OCI-LY7 (cell line): ENCODE measurements around the gene MAPK6. TPM values are rescaled to one million over a fixed set of nuclear protein-coding genes. Genes with fewer than 3 reads are reported as not detected.
"Not testable (repeated sequence)": the region's sequence is repeated elsewhere in the genome, so short reads cannot be mapped to it uniquely, and the experiment has no call there.

Source experiments
- BruUV-seq: library from RNA; stranded (reverse); fragments of 400-500 nt; replicated peaks from 2 replicates; lab custom pipeline; 2021; lab: Mats Ljungman, UMichigan
- CTCF ChIA-PET: fragments of 300-600 bp; sonication (Branson Sonifier 250); formaldehyde crosslinking; loops from one replicate; lab custom pipeline; 2022; ENCODE audit warnings: antibody characterized with exemption; ENCODE audit not compliant: unreplicated experiment; lab: Charles Lee
- POLR2A ChIA-PET: fragments of 300-600 bp; sonication (Branson Sonifier 250); formaldehyde crosslinking; loops from one replicate; lab custom pipeline; 2022; ENCODE audit warnings: antibody characterized with exemption; lab: Charles Lee
- DNase-seq: peaks from one replicate; pipeline ENCODE4 v3.0.0-alpha.2; 2015; ENCODE audit warnings: low spot score
- H2AFZ ChIP-seq: fragments of 200-600 bp; sonication (generic), shearing (Covaris generic); 2 replicates; pipeline ENCODE4 v1.6.1; 2014; ENCODE audit warnings: mild to moderate bottlenecking, antibody characterized with exemption, low read length, moderate library complexity
- H3K27ac ChIP-seq: fragments of 200-600 bp; sonication (generic); 2 replicates; pipeline ENCODE4 v1.5.1; 2014; ENCODE audit warnings: mixed run types, low read depth, mild to moderate bottlenecking, moderate library complexity, low read length, inconsistent platforms; ENCODE audit not compliant: poor library complexity, severe bottlenecking
- H3K36me3 ChIP-seq: fragments of 200-600 bp; sonication (generic); 2 replicates; pipeline ENCODE4 v1.6.1; 2014; ENCODE audit warnings: mild to moderate bottlenecking, antibody characterized with exemption, low read length, moderate library complexity, mixed read lengths; ENCODE audit not compliant: insufficient read depth
- H3K4me1 ChIP-seq: fragments of 200-600 bp; sonication (generic); 2 replicates; pipeline ENCODE4 v1.5.1; 2014; ENCODE audit warnings: mild to moderate bottlenecking, low read length; ENCODE audit not compliant: insufficient read depth, poor library complexity, severe bottlenecking
- H3K4me2 ChIP-seq: fragments of 200-600 bp; sonication (generic); 2 replicates; pipeline ENCODE4 v1.6.1; 2014; ENCODE audit warnings: mild to moderate bottlenecking, low read length
- H3K4me3 ChIP-seq: fragments of 200-600 bp; sonication (generic); 2 replicates; pipeline ENCODE4 v1.5.1; 2014; ENCODE audit warnings: mild to moderate bottlenecking, low read depth, low read length; ENCODE audit not compliant: poor library complexity, severe bottlenecking
- H3K79me2 ChIP-seq: fragments of 200-600 bp; sonication (generic); 2 replicates; pipeline ENCODE4 v1.6.1; 2016; ENCODE audit warnings: low read depth, mild to moderate bottlenecking, low read length, moderate library complexity, mixed read lengths; ENCODE audit not compliant: insufficient read depth
- H3K9me2 ChIP-seq: fragments of 200-600 bp; sonication (generic); 2 replicates; pipeline ENCODE4 v1.6.1; 2016; ENCODE audit warnings: mild to moderate bottlenecking, low read length, mixed read lengths; ENCODE audit not compliant: insufficient read depth
- H3K9me3 ChIP-seq: fragments of 200-600 bp; sonication (generic); 2 replicates; pipeline ENCODE4 v1.6.1; 2014; ENCODE audit warnings: mild to moderate bottlenecking, mixed run types, low read length, mixed read lengths
- H4K20me1 ChIP-seq: fragments of 200-600 bp; sonication (generic); 2 replicates; pipeline ENCODE4 v1.6.1; 2014; ENCODE audit warnings: mild to moderate bottlenecking, antibody characterized with exemption, low read length, moderate library complexity, mixed read lengths; ENCODE audit not compliant: insufficient read depth
- EZH2phosphoT487 ChIP-seq: fragments of 200-600 bp; sonication (generic); IDR thresholded peaks from 2 replicates; pipeline ENCODE4 v1.6.1; 2018; ENCODE audit warnings: low read depth, borderline replicate concordance, mild to moderate bottlenecking, mixed run types, antibody characterized with exemption, low read length, moderate library complexity, mixed read lengths
- intact Hi-C: fragments of 100-400 bp; cut with micrococcal nuclease; formaldehyde crosslinking; loops from one replicate; pipeline ENCODE4 v1.10.0; 2022; ENCODE audit not compliant: unreplicated experiment
- total RNA-seq, 2 experiments: library from RNA; depleted of rRNA in 1 of 2; stranded (reverse); fragments of >200 nt in 1 of 2; shearing (Covaris generic) in 1 of 2; gene quantifications; 2 replicates each; pipeline ENCODE4 v1.2.3, GENCODE V29; 2014 to 2022
- TF ChIP-seq, protein P1 (sequence below): fragments of 200-600 bp; sonication (generic); conservative IDR thresholded peaks from 2 replicates; pipeline ENCODE4 v1.5.1; 2014; ENCODE audit warnings: mild to moderate bottlenecking, antibody characterized with exemption, low read length, moderate library complexity, mixed read lengths

The MAPK6 gene
- total RNA-seq, 2 experiments from 2014 or later, result 19.8 to 49.7 TPM

DNA sequence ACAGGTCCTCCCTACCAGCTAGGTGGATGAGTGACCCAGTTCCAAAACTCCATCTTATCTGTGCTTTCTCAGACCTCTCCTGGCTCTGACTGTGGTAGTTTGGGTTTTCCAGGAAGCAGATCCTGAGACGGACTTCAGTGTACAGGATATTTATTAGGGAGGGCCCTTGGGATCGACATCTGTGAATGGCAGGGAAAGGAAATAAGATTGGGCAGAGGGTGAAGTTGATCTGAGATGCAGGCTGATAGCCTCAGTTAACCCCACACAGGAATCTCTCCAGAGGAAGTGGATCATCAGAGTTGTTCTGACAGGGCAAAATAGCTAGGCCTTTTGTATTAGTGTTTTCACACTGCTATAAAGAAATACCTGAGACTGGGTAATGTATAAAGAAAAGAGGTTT is 16.7 kb upstream of the MAPK6 start:
- H3K27ac ChIP-seq, result no peak overlapping the region
- no peaks in the 10 kb centered on the region for H3K36me3 ChIP-seq
- BruUV-seq, result no TSS peak
- no peaks in the 10 kb centered on the region for H3K9me3 ChIP-seq
- no peak for DNase-seq
- no peak overlapping the region for H2AFZ ChIP-seq
- peaks cover 17% of the 10 kb centered on the region for H3K4me1 ChIP-seq
- H3K79me2 ChIP-seq, result no peaks in the 10 kb centered on the region
- CTCF ChIA-PET, result no interaction called here
- H3K4me3 ChIP-seq, result no peak overlapping the region
- TF ChIP-seq EZH2phosphoT487, result no peak
- TF ChIP-seq, protein P1, sequence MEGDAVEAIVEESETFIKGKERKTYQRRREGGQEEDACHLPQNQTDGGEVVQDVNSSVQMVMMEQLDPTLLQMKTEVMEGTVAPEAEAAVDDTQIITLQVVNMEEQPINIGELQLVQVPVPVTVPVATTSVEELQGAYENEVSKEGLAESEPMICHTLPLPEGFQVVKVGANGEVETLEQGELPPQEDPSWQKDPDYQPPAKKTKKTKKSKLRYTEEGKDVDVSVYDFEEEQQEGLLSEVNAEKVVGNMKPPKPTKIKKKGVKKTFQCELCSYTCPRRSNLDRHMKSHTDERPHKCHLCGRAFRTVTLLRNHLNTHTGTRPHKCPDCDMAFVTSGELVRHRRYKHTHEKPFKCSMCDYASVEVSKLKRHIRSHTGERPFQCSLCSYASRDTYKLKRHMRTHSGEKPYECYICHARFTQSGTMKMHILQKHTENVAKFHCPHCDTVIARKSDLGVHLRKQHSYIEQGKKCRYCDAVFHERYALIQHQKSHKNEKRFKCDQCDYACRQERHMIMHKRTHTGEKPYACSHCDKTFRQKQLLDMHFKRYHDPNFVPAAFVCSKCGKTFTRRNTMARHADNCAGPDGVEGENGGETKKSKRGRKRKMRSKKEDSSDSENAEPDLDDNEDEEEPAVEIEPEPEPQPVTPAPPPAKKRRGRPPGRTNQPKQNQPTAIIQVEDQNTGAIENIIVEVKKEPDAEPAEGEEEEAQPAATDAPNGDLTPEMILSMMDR, result no peak
- H3K9me2 ChIP-seq, result no peaks in the 10 kb centered on the region
- H4K20me1 ChIP-seq, result no peaks in the 10 kb centered on the region
- intact Hi-C loops, result no loop called here
- no peak overlapping the region for H3K4me2 ChIP-seq
- POLR2A ChIA-PET, result no interaction called here

DNA sequence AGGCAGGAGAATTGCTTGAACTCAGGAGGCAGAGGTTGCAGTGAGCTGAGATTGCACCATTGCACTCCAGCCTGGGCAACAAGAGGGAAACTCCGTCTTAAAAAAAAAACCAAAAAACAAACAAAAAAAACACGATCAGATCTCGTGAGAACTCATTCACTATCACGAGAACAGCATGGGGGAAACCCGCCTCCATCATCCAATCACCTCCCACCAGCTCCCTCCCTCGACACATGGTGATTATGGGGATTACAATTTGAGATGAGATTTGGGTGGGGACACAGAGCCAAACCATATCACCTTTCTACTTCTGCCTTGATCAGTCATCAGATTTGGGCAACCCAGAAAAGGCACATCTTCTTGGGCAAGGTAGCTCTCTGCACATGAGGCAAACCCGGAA is 15.9 kb upstream of the MAPK6 start:
- H3K9me2 ChIP-seq, intact Hi-C loops, H3K4me3 ChIP-seq, H3K9me3 ChIP-seq, CTCF ChIA-PET, H3K4me2 ChIP-seq, H2AFZ ChIP-seq, H4K20me1 ChIP-seq, H3K36me3 ChIP-seq, DNase-seq, H3K27ac ChIP-seq, BruUV-seq, H3K79me2 ChIP-seq: not testable (repeated sequence)
- POLR2A ChIA-PET, result interaction anchor here (0.7 kb wide), 1 partner anchor 8 kb away, joined by 3 read pairs; no protein-coding TSS in a partner anchor
- H3K4me1 ChIP-seq, result peaks cover 23% of the 10 kb centered on the region

DNA sequence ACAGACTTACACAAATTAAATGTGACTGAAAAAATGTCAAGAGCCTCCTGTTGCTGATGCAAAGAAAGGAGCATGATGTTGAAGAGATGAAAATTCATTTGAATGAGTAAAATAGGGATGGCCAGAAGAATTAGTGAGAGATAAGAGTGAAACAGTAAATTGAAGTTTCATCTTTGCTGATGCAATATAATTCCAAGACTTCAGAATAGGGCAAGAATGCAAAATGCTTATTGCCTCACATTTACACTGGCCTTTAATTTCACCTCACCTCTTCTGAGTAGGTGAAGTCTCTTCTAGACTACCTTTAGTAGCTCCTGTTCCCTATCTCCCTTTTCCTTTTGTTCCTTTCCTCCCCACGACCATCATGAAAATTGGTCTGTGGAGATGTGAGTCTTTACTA is 15.3 kb upstream of the MAPK6 start:
- no peaks in the 10 kb centered on the region for H3K36me3 ChIP-seq
- BruUV-seq, result no TSS peak
- H3K4me2 ChIP-seq, result no peak overlapping the region
- H3K4me1 ChIP-seq, result peaks cover 29% of the 10 kb centered on the region
- ChIA-PET CTCF (no interaction called here), POLR2A (interaction anchor here (1.0 to 1.1 kb wide), 2 partner anchors 10 to 67 kb away, joined by 3 read pairs; no protein-coding TSS in a partner anchor)
- no peak overlapping the region for H3K4me3 ChIP-seq
- H3K9me2 ChIP-seq, result no peaks in the 10 kb centered on the region
- intact Hi-C loops, result no loop called here
- H3K9me3 ChIP-seq, result no peaks in the 10 kb centered on the region
- TF ChIP-seq EZH2phosphoT487, result no peak
- TF ChIP-seq, protein P1, result no peak
- H3K79me2 ChIP-seq, result no peaks in the 10 kb centered on the region
- H2AFZ ChIP-seq, result no peak overlapping the region
- H3K27ac ChIP-seq, result no peak overlapping the region
- H4K20me1 ChIP-seq, result no peaks in the 10 kb centered on the region
- no peak for DNase-seq
